Stimulated activated CD4-positive, alpha-beta T cell treated with anti-CD3 and anti-CD28 coated beads, Interleukin-12 subunit alpha, Interleukin-12 subunit beta, amount 100 ng/mL, for 48 hours (primary cell): Measurements from ENCODE around the gene SMS.
A peak's percentile ranks its signal among the peaks of the same experiment; 100 is the strongest.

ENCODE experiments used
- DNase-seq, 3 donors: peaks; one replicate each; pipeline ENCODE4 v3.0.0-alpha.2; 2020; ENCODE audit warnings: low read depth in 2 of 3, low spot score in 1 of 3

The SMS gene

GRCh38 chrX:21940356-21940829 lies at the start of gene SMS:
Gene SMS (plus strand): TSS chrX:21940709. CDS start chrX:21940825, 116 bp downstream.
- peak; percentile 32 to 49 (median 32) for DNase-seq

GRCh38 chrX:21905313-21905712 lies 35.2 kb upstream of the SMS start:
- DNase-seq: no peak

- DNase-seq: no peak
These were observed 34.6 kb upstream of the SMS start for GRCh38 chrX:21905953-21906352.

GRCh38 chrX:21907260-21907659 lies 33.2 kb upstream of the SMS start:
- DNase-seq: no peak

- no peak for DNase-seq
These were observed 29.0 kb upstream of the SMS start for GRCh38 chrX:21911481-21911880.

GRCh38 chrX:21912220-21912619 lies 28.3 kb upstream of the SMS start:
- DNase-seq: no peak

- no peak for DNase-seq
These were observed 27.5 kb upstream of the SMS start for GRCh38 chrX:21912989-21913388.

GRCh38 chrX:21926116-21926515 lies 14.4 kb upstream of the SMS start:
- DNase-seq: no peak

- no peak for DNase-seq
These were observed 13.8 kb upstream of the SMS start for GRCh38 chrX:21926527-21927278.

- no peak for DNase-seq
These were observed 11.3 kb upstream of the SMS start for GRCh38 chrX:21929209-21929608.

GRCh38 chrX:21930986-21931385 lies 9.5 kb upstream of the SMS start:
- no peak for DNase-seq

GRCh38 chrX:21932292-21933002 lies 8.1 kb upstream of the SMS start:
- DNase-seq: no peak

GRCh38 chrX:21933077-21933476 lies 7.4 kb upstream of the SMS start:
- DNase-seq: no peak

GRCh38 chrX:21934414-21934813 lies 6.1 kb upstream of the SMS start:
- DNase-seq: no peak

GRCh38 chrX:21939906-21940305 lies 603 bp upstream of the SMS start:
- no peak for DNase-seq

GRCh38 chrX:21943460-21944135 lies 3.1 kb downstream of the SMS start:
- no peak for DNase-seq

- no peak for DNase-seq
These were observed 3.7 kb downstream of the SMS start for GRCh38 chrX:21944136-21944615.

- DNase-seq: no peak
These were observed 6.6 kb downstream of the SMS start for GRCh38 chrX:21946925-21947641.

- DNase-seq: no peak
These were observed 7.2 kb downstream of the SMS start for GRCh38 chrX:21947671-21948070.

- DNase-seq: no peak
These were observed 8.5 kb downstream of the SMS start for GRCh38 chrX:21948897-21949578.

GRCh38 chrX:21949689-21950088 lies 9.2 kb downstream of the SMS start:
- no peak for DNase-seq
